T-cell (primary cell): ENCODE data around the gene PTP4A2. TPM values are rescaled to one million over a fixed set of nuclear protein-coding genes. Genes with fewer than 3 reads are reported as not detected.

Experiments used
- ATAC-seq, 4 experiments: fragments of 200-7000 bp in 3 of 4; fragments of 150-1000 bp in 1 of 4; cut with Tn5 transposase; replicated peaks in 1 of 4; 1 replicate in 3 of 4; 2 replicates in 1 of 4; pipeline ENCODE4 v1.10.0; 2021; ENCODE audit warnings: moderate library complexity in 3 of 4, mild to moderate bottlenecking in 2 of 4, moderate number of reproducible peaks in 1 of 4
- CTCF ChIA-PET, 2 donors: fragments of 300-600 bp; sonication (Branson Sonifier 250); formaldehyde crosslinking; loops; one replicate each; lab custom pipeline; 2022; ENCODE audit warnings: antibody characterized with exemption in 2 of 2; lab: Charles Lee
- POLR2A ChIA-PET, 2 donors: fragments of 300-600 bp; sonication (Branson Sonifier 250); formaldehyde crosslinking; loops; one replicate each; lab custom pipeline; 2022; ENCODE audit warnings: antibody characterized with exemption in 2 of 2; lab: Charles Lee
- DNase-seq, 35 experiments: peaks; one replicate each; pipeline versions ENCODE4 v3.0.0 to v3.0.0-alpha.2; 2013 to 2023
- H3K27ac ChIP-seq: one replicate; pipeline ENCODE4 v1.5.1; 2013; ENCODE audit warnings: low read length
- H3K27me3 ChIP-seq, 2 experiments: replicated peaks in 1 of 2; 1 replicate in 1 of 2; 2 replicates in 1 of 2; pipeline versions ENCODE4 v1.6.1 to v1.7.0; 2013; ENCODE audit warnings: low read length in 1 of 2, mixed read lengths in 1 of 2; ENCODE audit not compliant: control insufficient read depth in 2 of 2, insufficient read depth in 2 of 2; ENCODE audit errors: extremely low read depth in 1 of 2
- H3K36me3 ChIP-seq, 2 donors: 1 replicate in 1 of 2; 2 replicates in 1 of 2; pipeline versions ENCODE4 v1.6.1 to v1.7.0; 2013; ENCODE audit warnings: low read length in 1 of 2; ENCODE audit not compliant: control insufficient read depth in 2 of 2, insufficient read depth in 1 of 2; ENCODE audit errors: extremely low read depth in 1 of 2
- H3K4me1 ChIP-seq, 2 experiments: 1 replicate in 1 of 2; 2 replicates in 1 of 2; pipeline versions ENCODE4 v1.6.1 to v1.7.0; 2013; ENCODE audit warnings: low read length in 2 of 2, mixed read lengths in 1 of 2; ENCODE audit not compliant: insufficient read depth in 2 of 2, control insufficient read depth in 1 of 2; ENCODE audit errors: extremely low read depth in 1 of 2
- H3K4me3 ChIP-seq, 2 donors: 1 replicate in 1 of 2; 2 replicates in 1 of 2; pipeline versions ENCODE4 v1.5.1 to v1.7.0; 2013; ENCODE audit warnings: mild to moderate bottlenecking in 2 of 2, low read length in 1 of 2, moderate library complexity in 1 of 2; ENCODE audit not compliant: control insufficient read depth in 1 of 2; ENCODE audit errors: extremely low read depth in 1 of 2
- H3K9me3 ChIP-seq: 2 replicates; pipeline ENCODE4 v1.7.0; 2013
- H3K27ac Mint-ChIP-seq, 2 donors: one replicate each; pipeline ENCODE4 v1.8.0; 2020 to 2021; ENCODE audit warnings: mild to moderate bottlenecking in 2 of 2, mixed read lengths in 2 of 2
- H3K27me3 Mint-ChIP-seq, 2 donors: one replicate each; pipeline ENCODE4 v1.8.0; 2021 to 2022; ENCODE audit warnings: mixed read lengths in 2 of 2
- H3K36me3 Mint-ChIP-seq: one replicate; pipeline ENCODE4 v1.8.0; 2021; ENCODE audit warnings: mixed read lengths
- H3K4me1 Mint-ChIP-seq, 3 donors: one replicate each; pipeline ENCODE4 v1.8.0; 2020 to 2022; ENCODE audit warnings: mixed read lengths in 3 of 3, mild to moderate bottlenecking in 1 of 3
- H3K4me3 Mint-ChIP-seq, 3 donors: one replicate each; pipeline ENCODE4 v1.8.0; 2020 to 2022; ENCODE audit warnings: mild to moderate bottlenecking in 3 of 3, mixed read lengths in 3 of 3, moderate library complexity in 3 of 3
- H3K9me3 Mint-ChIP-seq, 3 donors: one replicate each; pipeline ENCODE4 v1.8.0; 2020 to 2022; ENCODE audit warnings: mixed read lengths in 3 of 3
- WGBS: methylation state at CpG from one replicate; pipeline ENCODE4 v1.1.5; 2013; ENCODE audit warnings: missing lambda C conversion rate; ENCODE audit not compliant: insufficient coverage; 5-methylcytosine and 5-hydroxymethylcytosine counted together
- total RNA-seq, 35 experiments: library from RNA in 6 of 35; stranded (reverse) in 6 of 35; fragments of 120-200 nt in 1 of 35; gene quantifications; one replicate each; pipeline versions ENCODE4 v1.2.1 to v1.2.4 and lab custom pipeline; 2013 to 2026

Gene PTP4A2
- total RNA-seq, 5 donors from 2014 or later (not counting 1 experiment from before 2014, with no cell fraction given): 187 to 341 (median 224) TPM

DNA sequence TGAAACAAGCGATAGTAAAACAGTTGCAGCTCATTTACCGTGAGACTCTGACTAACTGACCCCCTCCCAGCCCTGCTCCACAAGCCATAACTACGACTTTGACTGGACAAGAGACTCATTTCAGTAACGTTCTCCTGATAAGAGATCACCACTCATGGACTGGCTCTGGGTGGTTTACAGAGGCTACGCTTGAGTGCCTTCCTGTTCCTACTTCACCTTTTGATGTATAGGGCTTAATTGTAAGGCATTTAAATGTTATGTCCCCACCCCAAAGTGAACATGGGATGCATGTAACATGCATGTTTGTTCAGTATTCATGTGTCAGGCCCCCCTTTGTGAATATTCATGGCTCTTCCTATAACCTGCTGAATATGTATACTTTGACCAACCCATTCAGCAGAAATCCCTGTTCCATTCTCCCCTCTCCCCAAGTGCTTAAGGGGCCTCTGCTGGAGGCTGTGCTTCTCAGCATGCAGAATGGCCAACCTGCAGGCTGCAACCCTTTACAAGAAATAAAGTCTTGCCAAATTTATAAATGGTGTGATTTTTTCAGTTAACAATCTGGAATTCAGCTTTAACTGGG is 71.6 kb downstream of the PTP4A2 start:
- H3K4me3 ChIP-seq: no peak overlapping the region
- no peaks in the 10 kb centered on the region for H3K4me1 ChIP-seq
- H3K27ac Mint-ChIP-seq: peak overlapping the region in 1 of 2 donors; percentile 51
- H3K36me3 Mint-ChIP-seq: no peaks in the 10 kb centered on the region
- H3K9me3 Mint-ChIP-seq: no peaks in the 10 kb centered on the region
- no peaks in the 10 kb centered on the region for H3K36me3 ChIP-seq
- H3K4me1 Mint-ChIP-seq: peaks cover 8 to 26% (median 9%) of the 10 kb centered on the region in 3 donors
- H3K4me3 Mint-ChIP-seq: no peak overlapping the region
- CTCF ChIA-PET: no interaction called here
- WGBS: 80% methylated on average over 1 of the region's 5 CpGs
- POLR2A ChIA-PET: interaction anchor here in 1 of 2 donors (0.6 kb wide), 1 partner anchor 821 kb away, joined by 3 read pairs; no protein-coding TSS in a partner anchor
- no peaks in the 10 kb centered on the region for H3K27me3 Mint-ChIP-seq
- H3K27ac ChIP-seq: no peak overlapping the region
- peak in 2 of 4 experiments; percentile 24 to 40 for ATAC-seq
- no peak for DNase-seq
- H3K27me3 ChIP-seq: no peaks in the 10 kb centered on the region
- no peaks in the 10 kb centered on the region for H3K9me3 ChIP-seq

- POLR2A ChIA-PET: interaction anchor here in 1 of 2 donors (0.6 kb wide), 1 partner anchor 821 kb away, joined by 3 read pairs; no protein-coding TSS in a partner anchor
- WGBS: no CpG with 5 or more reads among the region's 11 CpGs
- no peaks in the 10 kb centered on the region for H3K27me3 Mint-ChIP-seq
Measured at GRCh38 chr1:31865728-31866449, 72.3 kb downstream of the PTP4A2 start.

DNA sequence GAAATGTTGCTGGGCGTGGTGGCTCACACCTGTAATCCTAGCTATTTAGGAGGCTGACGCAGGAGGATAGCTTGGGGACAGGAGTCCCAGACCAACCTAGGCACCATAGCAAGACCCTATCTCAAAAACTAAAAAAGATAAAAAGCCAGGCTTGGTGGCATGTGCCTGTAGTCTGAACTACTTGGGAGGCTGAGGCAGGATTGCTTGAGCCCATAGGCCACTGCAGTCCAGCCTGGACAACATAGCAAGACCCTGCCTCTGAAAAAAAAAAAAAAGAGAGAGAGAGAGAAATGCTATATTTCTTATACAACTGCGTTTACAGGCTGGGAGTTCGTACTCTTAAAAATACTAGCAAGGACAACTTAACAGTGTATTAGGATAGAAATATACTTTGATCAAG is 76.1 kb downstream of the PTP4A2 start:
- no CpG with 5 or more reads among the region's 4 CpGs for WGBS
- H3K4me1 ChIP-seq: peaks cover 3 to 6% of the 10 kb centered on the region in 2 experiments
- Mint-ChIP-seq H3K4me3 (no peak overlapping the region), H3K27ac (no peak overlapping the region), H3K36me3 (no peaks in the 10 kb centered on the region), H3K27me3 (no peaks in the 10 kb centered on the region), H3K4me1 (peaks cover 4 to 7% (median 7%) of the 10 kb centered on the region in 3 donors), H3K9me3 (no peaks in the 10 kb centered on the region)
- no peaks in the 10 kb centered on the region for H3K27me3 ChIP-seq
- DNase-seq: no peak
- ATAC-seq: no peak
- H3K27ac ChIP-seq: no peak overlapping the region
- CTCF ChIA-PET: interaction anchor here in 1 of 2 donors (0.5 kb wide), 1 partner anchor 66 kb away, joined by 7 read pairs; no protein-coding TSS in a partner anchor
- POLR2A ChIA-PET: no interaction called here
- no peaks in the 10 kb centered on the region for H3K36me3 ChIP-seq
- no peak overlapping the region for H3K4me3 ChIP-seq
- H3K9me3 ChIP-seq: no peaks in the 10 kb centered on the region

More at GRCh38 chr1:31865728-31866449, 72.3 kb downstream of the PTP4A2 start:
- ATAC-seq: no peak
- Mint-ChIP-seq H3K27ac (no peak overlapping the region), H3K4me1 (peaks cover 7 to 24% (median 8%) of the 10 kb centered on the region in 3 donors), H3K36me3 (no peaks in the 10 kb centered on the region), H3K9me3 (no peaks in the 10 kb centered on the region), H3K4me3 (no peak overlapping the region)
- CTCF ChIA-PET: no interaction called here
- H3K4me1 ChIP-seq: no peaks in the 10 kb centered on the region
- H3K27me3 ChIP-seq: no peaks in the 10 kb centered on the region
- no peaks in the 10 kb centered on the region for H3K36me3 ChIP-seq
- no peak overlapping the region for H3K4me3 ChIP-seq
- no peaks in the 10 kb centered on the region for H3K9me3 ChIP-seq
- DNase-seq: no peak
- H3K27ac ChIP-seq: no peak overlapping the region

- no peaks in the 10 kb centered on the region for H3K36me3 ChIP-seq
- H3K9me3 ChIP-seq: no peaks in the 10 kb centered on the region
- H3K27me3 ChIP-seq: no peaks in the 10 kb centered on the region
- no peak overlapping the region for H3K27ac ChIP-seq
- no CpG with 5 or more reads among the region's 5 CpGs for WGBS
- Mint-ChIP-seq H3K9me3 (no peaks in the 10 kb centered on the region), H3K4me1 (peaks cover 0 to 1% (median under 1%) of the 10 kb centered on the region in 3 donors), H3K36me3 (no peaks in the 10 kb centered on the region), H3K4me3 (no peak overlapping the region), H3K27ac (no peak overlapping the region), H3K27me3 (no peaks in the 10 kb centered on the region)
- H3K4me3 ChIP-seq: no peak overlapping the region
- ATAC-seq (no peak), DNase-seq (no peak)
- ChIA-PET POLR2A (no interaction called here), CTCF (interaction anchor here (0.5 to 0.6 kb wide), 2 partner anchors 64 to 67 kb away, joined by 3 to 7 read pairs; no protein-coding TSS in a partner anchor)
- H3K4me1 ChIP-seq: peaks cover 3 to 6% of the 10 kb centered on the region in 2 experiments
Measured at GRCh38 chr1:31861346-31861745, 76.8 kb downstream of the PTP4A2 start.

GRCh38 chr1:31860581-31860980 is 77.6 kb downstream of the PTP4A2 start:
- H3K9me3 Mint-ChIP-seq: no peaks in the 10 kb centered on the region
- ChIA-PET POLR2A (no interaction called here), CTCF (interaction anchor here in 1 of 2 donors (0.6 kb wide), 1 partner anchor 65 kb away, joined by 3 read pairs; no protein-coding TSS in a partner anchor)

DNA sequence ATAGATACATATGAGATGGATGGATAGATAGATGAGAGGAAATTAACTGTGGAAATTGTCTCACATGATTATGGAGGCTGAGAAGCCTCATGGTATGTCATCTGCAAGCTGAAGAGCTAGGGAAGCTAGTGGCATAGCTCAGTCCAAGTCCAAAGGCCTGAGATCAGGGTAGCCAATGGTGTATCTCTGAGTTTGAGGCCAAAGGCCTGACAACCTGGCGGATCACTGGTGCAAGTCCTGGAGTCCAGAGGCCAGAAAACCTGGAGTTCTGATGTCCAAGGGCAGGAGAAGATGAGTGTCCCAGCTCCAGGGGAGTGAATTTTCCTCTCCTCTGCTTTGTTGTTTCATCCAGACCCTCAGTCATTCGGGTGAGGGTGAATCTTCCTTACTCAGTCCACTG is 78.4 kb downstream of the PTP4A2 start:
- DNase-seq: no peak
- Mint-ChIP-seq H3K27ac (no peak overlapping the region), H3K9me3 (no peaks in the 10 kb centered on the region), H3K4me1 (peaks cover 0 to 2% (median 0%) of the 10 kb centered on the region in 3 donors), H3K4me3 (no peak overlapping the region), H3K36me3 (no peaks in the 10 kb centered on the region), H3K27me3 (no peaks in the 10 kb centered on the region)
- no peak for ATAC-seq
- Histone ChIP-seq H3K9me3 (no peaks in the 10 kb centered on the region), H3K27ac (no peak overlapping the region), H3K36me3 (no peaks in the 10 kb centered on the region), H3K27me3 (no peaks in the 10 kb centered on the region), H3K4me1 (peaks cover 3 to 6% of the 10 kb centered on the region in 2 experiments), H3K4me3 (no peak overlapping the region)
- ChIA-PET POLR2A (interaction anchor here in 1 of 2 donors (0.6 kb wide), 1 partner anchor 17 kb away, joined by 3 read pairs; no protein-coding TSS in a partner anchor), CTCF (no interaction called here)
- 81% methylated on average over 2 of the region's 2 CpGs for WGBS

More at GRCh38 chr1:31860581-31860980, 77.6 kb downstream of the PTP4A2 start:
- H3K27me3 ChIP-seq: no peaks in the 10 kb centered on the region
- no peak overlapping the region for H3K4me3 ChIP-seq
- H3K36me3 ChIP-seq: no peaks in the 10 kb centered on the region
- no peak overlapping the region for H3K27ac ChIP-seq
- Mint-ChIP-seq H3K27ac (no peak overlapping the region), H3K4me1 (no peaks in the 10 kb centered on the region), H3K27me3 (no peaks in the 10 kb centered on the region), H3K36me3 (no peaks in the 10 kb centered on the region), H3K4me3 (no peak overlapping the region)
- peaks cover 3 to 6% of the 10 kb centered on the region in 2 experiments for H3K4me1 ChIP-seq
- DNase-seq (no peak), ATAC-seq (no peak)
- WGBS: 88% methylated on average over 4 of the region's 7 CpGs
- H3K9me3 ChIP-seq: no peaks in the 10 kb centered on the region
